HCT116 (cell line): ENCODE results near the gene CETN1.
A peak's percentile ranks its signal among the peaks of the same experiment; 100 is the strongest.

ENCODE experiments used
- CTCF ChIP-seq, 3 experiments: fragments of 200-600 bp in 1 of 3; sonication (generic) in 1 of 3; IDR thresholded peaks in 2 of 3; conservative IDR thresholded peaks in 1 of 3; 2 replicates each; pipeline ENCODE4 v1.5.1; 2012 to 2017; ENCODE audit warnings: low read depth in 2 of 3, low read length in 2 of 3, antibody characterized with exemption in 1 of 3, borderline replicate concordance in 1 of 3, control low read depth in 1 of 3, mild to moderate bottlenecking in 1 of 3, mixed read lengths in 1 of 3, mixed run types in 1 of 3, moderate library complexity in 1 of 3; ENCODE audit not compliant: insufficient read depth in 1 of 3
- POLR2A ChIP-seq: IDR thresholded peaks from 2 replicates; pipeline ENCODE4 v1.7.0; 2011; ENCODE audit warnings: borderline replicate concordance; ENCODE audit not compliant: insufficient read depth, insufficient read length; ENCODE audit errors: extremely low read depth

GRCh38 chr18:616380-616995 is 36.3 kb downstream of the CETN1 start:
- TF ChIP-seq POLR2A = no peak
- TF ChIP-seq CTCF (IDR thresholded peaks at IDR 0.05 in 2 of 3, conservative IDR thresholded peaks at IDR 0.05 in 1 of 3; ENCODE audit: borderline replicate concordance in 1 of 3, insufficient read depth in 1 of 3, low read depth in 2 of 3, low read length in 2 of 3) = peak; percentile 62 to 76 (median 69)
